ENCODE measurements around the gene DDX41.

GRCh38 chr5:177546258-177546741 is 29.5 kb upstream of the DDX41 start:
- TF ChIP-seq EZH2 (IDR thresholded peaks at IDR 0.05; ENCODE audit: borderline replicate concordance, low read length) (no peak), CTCF (IDR thresholded peaks at IDR 0.05; ENCODE audit: low read length) (no peak)

Data from OCI-LY1 (cell line).